Astrocyte (in vitro differentiated cells and primary cell): ENCODE measurements around the gene HOXB1.

Source experiments
- CTCF ChIP-seq: IDR thresholded peaks from 2 replicates; pipeline ENCODE4 v1.5.1; 2011; ENCODE audit warnings: low read depth, mild to moderate bottlenecking, inconsistent platforms, low read length, moderate library complexity; ENCODE audit not compliant: insufficient read depth
- EZH2 ChIP-seq: IDR thresholded peaks from 2 replicates; pipeline ENCODE4 v1.6.1; 2012; ENCODE audit warnings: mild to moderate bottlenecking, low read length, inconsistent platforms; ENCODE audit not compliant: insufficient read depth

- TF ChIP-seq CTCF (no peak), EZH2 (no peak)
These were observed 45.1 kb upstream of the HOXB1 start for GRCh38 chr17:48575673-48576478.
